MV-4-11 (cell line): ENCODE measurements around the gene ANTXRL.
"Not testable (repeated sequence)": the region's sequence is repeated elsewhere in the genome, so short reads cannot be mapped to it uniquely, and the experiment has no call there.

Source experiments
- DNase-seq: peaks from one replicate; lab custom pipeline; 2025; lab: John Stamatoyannopoulos, UW

The ANTXRL gene

GRCh38 chr10:46273506-46274477 is 13.0 kb upstream of the ANTXRL start:
- DNase-seq, result no peak

- no peak for DNase-seq
Observed at GRCh38 chr10:46277840-46278239, 9.0 kb upstream of the ANTXRL start.

GRCh38 chr10:46282421-46282831 is 4.4 kb upstream of the ANTXRL start:
- not testable (repeated sequence) for DNase-seq

GRCh38 chr10:46282842-46283574 is 3.8 kb upstream of the ANTXRL start:
- DNase-seq, result peak; percentile 59

GRCh38 chr10:46283580-46284285 is 3.1 kb upstream of the ANTXRL start:
- no peak for DNase-seq

GRCh38 chr10:46284286-46285229 is 2.2 kb upstream of the ANTXRL start:
- DNase-seq, result peak; percentile 62

GRCh38 chr10:46285300-46285699 is 1.5 kb upstream of the ANTXRL start:
- no peak for DNase-seq

- no peak for DNase-seq
Observed at GRCh38 chr10:46285966-46286620, 704 bp upstream of the ANTXRL start.

- no peak for DNase-seq
Observed at GRCh38 chr10:46287846-46288477, 1.2 kb downstream of the ANTXRL start.

GRCh38 chr10:46288601-46289206 is 1.9 kb downstream of the ANTXRL start:
- DNase-seq, result no peak

- DNase-seq, result peak; percentile 22
Observed at GRCh38 chr10:46289209-46289810, 2.5 kb downstream of the ANTXRL start.

GRCh38 chr10:46290101-46290886 is 3.5 kb downstream of the ANTXRL start:
- DNase-seq, result no peak

GRCh38 chr10:46291817-46292572 is 5.2 kb downstream of the ANTXRL start:
- no peak for DNase-seq

- DNase-seq, result no peak
Observed at GRCh38 chr10:46292573-46293023, 5.8 kb downstream of the ANTXRL start.

- no peak for DNase-seq
Observed at GRCh38 chr10:46293228-46293627, 6.4 kb downstream of the ANTXRL start.

GRCh38 chr10:46293832-46294640 is 7.2 kb downstream of the ANTXRL start:
- no peak for DNase-seq
